ENCODE data around the gene HRH4.

DNA sequence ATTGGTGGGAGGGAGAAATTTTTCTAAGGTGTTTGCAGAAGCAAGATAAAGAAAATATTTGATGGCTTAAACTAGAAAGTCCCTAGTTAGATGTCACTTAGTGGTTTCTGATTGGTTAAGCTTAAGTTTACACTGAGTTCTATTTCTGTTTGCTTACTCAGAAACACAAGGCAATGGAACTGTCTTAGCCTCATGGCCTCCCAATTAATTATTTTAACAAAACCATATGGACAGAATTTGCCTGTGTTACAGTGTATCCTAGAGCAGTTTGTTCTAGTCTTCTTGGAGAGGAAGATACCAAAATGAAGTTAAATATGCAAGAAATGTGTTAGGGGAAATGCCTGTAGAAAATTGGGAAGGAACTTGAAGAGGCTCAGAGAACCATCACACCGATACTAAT, 38.6 kb upstream of the HRH4 start:
- no peak for TF ChIP-seq POLR2AphosphoS5 (IDR thresholded peaks at IDR 0.05)
- TF ChIP-seq, protein P1, sequence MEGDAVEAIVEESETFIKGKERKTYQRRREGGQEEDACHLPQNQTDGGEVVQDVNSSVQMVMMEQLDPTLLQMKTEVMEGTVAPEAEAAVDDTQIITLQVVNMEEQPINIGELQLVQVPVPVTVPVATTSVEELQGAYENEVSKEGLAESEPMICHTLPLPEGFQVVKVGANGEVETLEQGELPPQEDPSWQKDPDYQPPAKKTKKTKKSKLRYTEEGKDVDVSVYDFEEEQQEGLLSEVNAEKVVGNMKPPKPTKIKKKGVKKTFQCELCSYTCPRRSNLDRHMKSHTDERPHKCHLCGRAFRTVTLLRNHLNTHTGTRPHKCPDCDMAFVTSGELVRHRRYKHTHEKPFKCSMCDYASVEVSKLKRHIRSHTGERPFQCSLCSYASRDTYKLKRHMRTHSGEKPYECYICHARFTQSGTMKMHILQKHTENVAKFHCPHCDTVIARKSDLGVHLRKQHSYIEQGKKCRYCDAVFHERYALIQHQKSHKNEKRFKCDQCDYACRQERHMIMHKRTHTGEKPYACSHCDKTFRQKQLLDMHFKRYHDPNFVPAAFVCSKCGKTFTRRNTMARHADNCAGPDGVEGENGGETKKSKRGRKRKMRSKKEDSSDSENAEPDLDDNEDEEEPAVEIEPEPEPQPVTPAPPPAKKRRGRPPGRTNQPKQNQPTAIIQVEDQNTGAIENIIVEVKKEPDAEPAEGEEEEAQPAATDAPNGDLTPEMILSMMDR (IDR thresholded peaks at IDR 0.05 in 8 of 11, conservative IDR thresholded peaks at IDR 0.05 in 3 of 11), result no peak
- no peak for TF ChIP-seq POLR2A (IDR thresholded peaks at IDR 0.05)
